ENCODE measurements around the gene SQSTM1.

- TF ChIP-seq, protein P1, sequence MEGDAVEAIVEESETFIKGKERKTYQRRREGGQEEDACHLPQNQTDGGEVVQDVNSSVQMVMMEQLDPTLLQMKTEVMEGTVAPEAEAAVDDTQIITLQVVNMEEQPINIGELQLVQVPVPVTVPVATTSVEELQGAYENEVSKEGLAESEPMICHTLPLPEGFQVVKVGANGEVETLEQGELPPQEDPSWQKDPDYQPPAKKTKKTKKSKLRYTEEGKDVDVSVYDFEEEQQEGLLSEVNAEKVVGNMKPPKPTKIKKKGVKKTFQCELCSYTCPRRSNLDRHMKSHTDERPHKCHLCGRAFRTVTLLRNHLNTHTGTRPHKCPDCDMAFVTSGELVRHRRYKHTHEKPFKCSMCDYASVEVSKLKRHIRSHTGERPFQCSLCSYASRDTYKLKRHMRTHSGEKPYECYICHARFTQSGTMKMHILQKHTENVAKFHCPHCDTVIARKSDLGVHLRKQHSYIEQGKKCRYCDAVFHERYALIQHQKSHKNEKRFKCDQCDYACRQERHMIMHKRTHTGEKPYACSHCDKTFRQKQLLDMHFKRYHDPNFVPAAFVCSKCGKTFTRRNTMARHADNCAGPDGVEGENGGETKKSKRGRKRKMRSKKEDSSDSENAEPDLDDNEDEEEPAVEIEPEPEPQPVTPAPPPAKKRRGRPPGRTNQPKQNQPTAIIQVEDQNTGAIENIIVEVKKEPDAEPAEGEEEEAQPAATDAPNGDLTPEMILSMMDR (IDR thresholded peaks at IDR 0.05; ENCODE audit: poor library complexity) = no peak
- TF ChIP-seq EZH2 (IDR thresholded peaks at IDR 0.05; ENCODE audit: borderline replicate concordance) = no peak
Observed at GRCh38 chr5:179816401-179816795, 4.3 kb upstream of the SQSTM1 start.

Data from hepatocyte (in vitro differentiated cells).